C1 segment of cervical spinal cord (tissue), 14 donors: ENCODE data around the gene DAAM1.
A peak's percentile ranks its signal among the peaks of the same experiment; 100 is the strongest.

Experiments
- DNase-seq, 14 donors: peaks; one replicate each; lab custom pipeline; 2025; lab: John Stamatoyannopoulos, UW

The DAAM1 gene

DNA sequence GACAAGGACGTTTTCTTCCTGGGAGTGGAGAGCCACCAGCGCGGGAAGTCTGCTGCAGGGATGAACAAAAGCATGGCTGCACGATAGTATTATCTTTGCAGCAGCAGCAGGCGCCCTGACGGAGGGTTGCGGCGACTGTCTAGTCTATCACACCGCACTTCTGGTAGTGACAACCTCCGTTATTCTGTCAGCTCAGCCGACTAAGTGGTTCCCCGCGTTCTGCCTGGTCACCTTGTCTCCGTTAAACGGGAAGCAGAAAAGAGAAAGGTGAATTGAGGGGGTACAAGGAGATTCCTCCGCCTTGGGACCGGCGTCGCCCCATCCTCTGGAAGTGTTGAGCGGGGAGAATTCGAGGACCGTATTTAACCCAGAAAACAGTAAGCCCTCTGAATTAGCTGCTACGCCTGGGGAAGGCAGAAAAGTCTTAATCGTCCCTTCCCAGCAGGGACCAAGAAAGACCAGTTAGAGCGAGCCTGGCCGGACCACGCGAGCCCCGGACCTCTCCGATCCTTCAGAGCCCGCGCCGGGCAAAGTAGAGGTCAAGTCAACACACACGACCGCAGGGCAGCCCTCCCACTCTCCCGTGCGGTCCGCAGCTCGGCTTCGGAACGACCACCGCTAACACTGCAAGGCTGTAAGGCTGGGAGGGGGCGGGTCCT lies 536 bp upstream of the DAAM1 start:
- DNase-seq, result peak in 3 of 14 donors; percentile 36 to 73 (median 55)

DNA sequence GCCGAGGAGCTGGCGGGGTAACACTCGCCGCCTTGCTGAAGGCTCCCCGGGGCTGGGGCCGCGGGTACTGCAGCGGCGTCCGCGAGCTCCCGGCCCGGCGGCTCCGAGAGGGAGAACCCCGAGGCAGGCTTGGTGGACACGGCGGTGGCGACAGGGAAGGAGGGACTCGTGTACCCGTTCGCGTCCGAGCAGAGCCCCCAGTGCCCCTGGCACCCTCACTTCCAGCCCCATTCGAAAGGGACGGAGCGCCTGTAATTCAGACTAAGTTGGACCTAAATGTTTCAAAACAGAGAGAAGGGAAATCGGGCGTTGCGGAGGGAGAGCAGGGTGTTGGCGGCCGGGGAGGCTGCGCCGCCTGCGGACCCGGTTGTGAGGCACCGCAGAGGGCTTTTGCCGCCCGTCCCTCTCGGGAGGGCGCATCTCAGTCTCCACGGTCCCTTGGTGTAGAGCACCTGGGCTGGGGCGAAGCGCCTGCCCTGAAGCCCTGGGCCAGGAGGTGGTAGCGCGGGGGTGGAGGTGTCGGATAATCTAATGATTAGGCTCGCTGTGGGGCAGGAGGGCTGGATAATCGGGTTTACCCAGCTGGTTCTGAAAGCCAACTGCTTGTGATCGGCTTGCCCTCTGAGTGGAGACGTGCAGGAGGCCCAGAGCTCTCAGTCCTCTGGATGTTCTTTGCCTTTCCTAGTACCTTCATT lies 771 bp downstream of the DAAM1 start:
- peak in 11 of 14 donors; percentile 17 to 70 (median 50) for DNase-seq

DNA sequence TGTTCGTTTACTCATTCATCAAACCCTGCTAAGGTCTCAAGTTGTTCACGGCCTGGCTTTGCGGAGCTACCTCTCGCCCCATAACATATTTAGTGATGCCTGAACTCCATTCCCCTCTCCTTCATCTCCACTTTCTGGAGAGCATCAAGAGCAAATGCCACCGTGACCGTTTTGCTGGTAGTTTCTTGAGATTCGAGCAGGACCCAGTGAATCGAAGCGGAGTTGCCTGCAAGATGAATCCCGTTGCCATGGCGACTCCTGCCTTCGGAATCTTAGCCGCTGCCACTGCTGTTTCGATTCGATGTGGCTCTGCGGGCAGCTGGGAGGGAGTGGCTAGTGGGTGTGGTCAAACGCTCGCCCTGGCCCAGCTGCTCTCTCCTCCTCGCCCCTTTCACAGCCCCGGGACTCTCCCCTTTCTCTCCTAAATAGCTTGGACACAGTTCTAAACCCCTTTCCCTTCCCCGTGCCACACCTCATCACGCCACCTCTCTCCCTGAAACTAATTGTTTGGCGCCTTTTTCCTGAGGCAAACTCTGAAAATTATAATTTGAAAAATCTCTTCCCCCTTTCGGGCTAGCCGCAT lies 1.4 kb downstream of the DAAM1 start:
- DNase-seq, result peak in 12 of 14 donors; percentile 18 to 66 (median 48)

DNA sequence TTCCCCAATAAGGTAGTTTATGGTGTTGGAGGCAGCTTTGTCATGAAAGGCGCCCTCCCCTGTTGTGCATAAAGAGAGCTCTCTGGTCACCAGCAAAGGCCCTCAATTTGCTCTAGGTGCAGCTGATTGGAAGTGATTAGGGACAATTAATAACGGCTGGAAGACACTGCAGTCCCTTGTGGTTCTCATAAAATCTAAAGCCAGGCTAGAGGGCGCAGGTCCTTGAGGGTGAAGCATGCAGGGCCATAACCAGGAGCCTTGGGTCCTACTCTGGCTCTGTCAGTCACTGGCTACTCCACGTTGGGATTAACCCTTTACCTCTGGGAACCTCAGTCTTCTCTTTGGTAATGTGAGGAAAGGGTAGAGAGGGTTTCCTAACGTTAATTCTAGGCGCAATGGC lies 1.9 kb downstream of the DAAM1 start:
- DNase-seq, result peak in 1 of 14 donors; percentile 17

DNA sequence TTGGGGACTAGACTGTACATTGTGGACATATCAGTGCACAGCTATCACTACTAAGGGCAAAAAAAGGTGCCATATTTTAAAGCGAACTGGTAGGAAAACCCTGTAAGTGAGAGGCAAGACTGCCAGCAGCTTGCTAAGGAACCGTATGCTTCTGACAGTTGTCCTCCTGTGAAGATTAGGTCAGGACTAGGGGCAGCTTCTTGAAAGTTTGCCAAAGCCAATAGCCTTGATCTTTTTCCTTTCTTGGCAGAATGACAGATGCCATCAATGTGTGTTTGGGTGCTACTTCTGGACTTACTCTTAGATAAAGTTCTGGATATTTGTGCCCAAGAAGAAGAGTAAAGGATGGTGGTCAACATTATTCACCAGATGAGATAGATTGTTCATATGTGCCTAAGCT lies 7.4 kb downstream of the DAAM1 start:
- no peak for DNase-seq

DNA sequence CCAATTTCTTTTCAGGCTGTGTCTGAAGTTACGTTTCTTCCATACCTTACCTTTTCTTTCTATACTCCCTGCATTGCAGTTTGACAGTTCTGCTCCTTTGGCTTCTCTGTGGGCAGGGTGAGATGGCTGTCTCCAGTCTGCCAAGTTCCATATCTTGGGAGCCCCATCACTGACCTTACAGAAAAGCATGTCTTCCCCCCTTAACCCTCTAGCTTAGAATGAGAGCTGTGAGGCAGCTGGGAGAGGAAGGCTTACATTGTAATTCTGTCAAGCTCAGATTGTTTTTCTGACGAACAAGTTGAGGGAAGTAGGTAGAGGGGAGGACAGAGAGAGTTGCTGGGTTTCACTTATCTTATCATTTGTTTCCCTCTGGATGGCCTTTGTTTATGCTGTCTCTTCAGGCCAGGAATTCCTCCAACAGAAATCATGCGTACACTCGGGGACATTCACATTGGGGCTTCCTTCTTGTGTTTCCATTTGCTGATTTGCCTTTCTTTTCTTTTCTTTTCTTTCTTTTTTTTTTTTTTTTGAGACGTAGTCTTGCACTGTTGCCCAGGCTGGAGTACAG lies 9.3 kb downstream of the DAAM1 start:
- no peak for DNase-seq

DNA sequence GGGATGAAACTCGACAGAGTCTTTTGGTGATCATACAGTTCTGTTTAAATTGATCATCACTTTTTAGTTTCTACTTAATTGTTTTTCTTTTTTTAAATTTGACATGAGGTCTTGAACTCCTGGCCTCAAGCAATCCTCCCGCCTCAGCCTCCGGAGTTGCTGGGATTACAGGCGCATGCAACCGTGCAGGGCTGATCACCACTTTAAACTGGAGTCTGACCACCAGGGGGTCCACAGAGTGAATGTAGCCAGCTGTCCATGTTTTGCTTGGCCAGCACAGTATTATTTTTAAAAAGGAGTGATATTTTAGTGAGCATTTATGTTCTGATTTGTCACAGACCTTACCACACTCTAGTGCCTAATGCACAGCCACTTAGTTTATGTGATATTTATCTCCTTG lies 10.7 kb downstream of the DAAM1 start:
- DNase-seq, result no peak

DNA sequence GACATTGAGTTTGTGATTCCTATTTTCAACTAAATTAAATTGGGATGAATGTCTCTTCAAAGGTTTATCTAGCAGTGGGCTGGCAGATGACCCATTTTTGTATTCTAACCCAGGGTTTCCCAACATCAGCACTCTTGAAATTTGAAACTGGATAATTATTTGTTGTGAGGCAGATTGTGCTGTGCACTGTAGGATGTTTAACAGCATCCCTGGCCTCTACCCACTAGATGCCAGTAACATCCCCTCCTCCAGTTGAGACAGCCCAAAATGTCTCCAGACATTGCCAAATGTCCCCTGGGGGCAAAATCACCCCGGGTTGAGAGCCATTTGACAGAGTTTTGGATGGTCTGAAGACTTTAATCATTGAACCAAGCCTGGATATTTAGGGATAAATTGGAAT lies 11.1 kb downstream of the DAAM1 start:
- DNase-seq, result no peak

DNA sequence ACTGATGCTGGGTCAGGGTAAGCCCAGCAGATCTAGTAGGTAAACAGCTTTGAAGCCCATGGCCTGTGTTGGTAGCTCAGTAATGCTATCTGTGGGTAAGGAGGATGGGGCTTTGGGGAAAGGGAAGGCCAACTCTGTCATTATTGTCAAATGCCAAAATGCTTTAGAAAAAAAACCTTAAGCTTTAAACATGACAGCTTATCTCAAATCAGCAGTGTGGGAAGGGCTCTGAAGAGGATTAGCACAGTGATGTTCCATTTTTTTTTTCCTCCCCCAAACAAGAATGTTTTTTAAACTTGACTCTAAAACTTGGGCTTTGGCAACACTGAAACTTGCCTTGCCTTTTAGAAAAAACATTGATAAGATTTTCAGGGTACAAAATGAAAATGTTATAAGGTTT lies 11.7 kb downstream of the DAAM1 start:
- no peak for DNase-seq

DNA sequence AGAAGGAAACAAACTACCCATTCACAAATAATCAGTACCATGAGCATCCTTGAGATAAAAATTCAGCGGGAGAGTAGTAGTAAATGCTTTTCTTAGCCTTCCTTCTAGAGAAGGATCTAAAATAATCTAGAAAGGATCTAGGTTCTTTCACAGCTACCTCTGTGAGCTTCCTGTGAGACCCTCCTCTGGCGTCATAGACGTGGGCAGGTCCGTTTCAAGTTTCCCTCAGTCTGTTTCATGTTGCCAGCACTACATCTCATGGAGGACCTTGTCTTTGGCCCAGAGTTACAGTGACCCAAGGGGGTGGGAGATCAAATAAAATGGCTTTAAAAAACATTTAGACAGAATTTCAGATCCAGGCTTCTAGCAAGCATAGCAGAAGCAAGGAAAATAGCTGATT lies 13.6 kb downstream of the DAAM1 start:
- no peak for DNase-seq

DNA sequence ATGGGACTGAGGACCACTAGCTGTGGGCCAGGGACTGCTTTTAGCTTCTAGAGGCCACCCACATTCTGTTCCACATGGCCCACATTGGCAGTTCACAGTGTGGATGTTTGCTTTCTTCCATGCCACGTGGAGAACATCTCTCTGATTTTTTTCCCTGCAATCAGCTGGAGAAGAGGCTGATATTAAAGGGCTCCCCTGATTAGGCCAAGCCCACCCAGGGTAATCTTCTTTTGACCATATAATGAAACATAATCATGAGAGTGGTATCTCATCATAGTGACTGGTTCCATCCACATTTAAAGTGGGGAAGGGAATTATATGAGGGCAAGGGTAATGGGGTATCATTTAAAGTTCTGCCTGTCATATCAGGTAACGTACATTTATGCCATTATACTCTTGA lies 15.8 kb downstream of the DAAM1 start:
- DNase-seq, result no peak

DNA sequence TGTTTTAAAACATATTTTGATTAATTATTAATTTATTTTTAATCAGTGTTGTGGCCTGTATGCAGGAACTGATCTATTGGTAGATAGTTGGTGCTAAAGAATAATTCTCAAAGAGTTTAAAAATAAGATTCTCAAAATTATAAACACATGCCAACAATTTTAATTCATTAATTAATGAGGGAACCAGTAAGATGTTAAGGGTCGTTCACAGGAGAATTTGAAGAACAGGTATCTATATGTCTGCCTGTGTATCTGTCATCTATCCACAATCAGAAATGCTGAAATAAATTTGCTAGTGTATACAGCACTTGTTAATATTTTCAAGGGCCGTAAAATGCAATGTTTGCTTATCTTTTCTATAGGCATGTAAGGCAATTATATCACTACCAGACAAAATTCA lies 18.4 kb downstream of the DAAM1 start:
- no peak for DNase-seq

DNA sequence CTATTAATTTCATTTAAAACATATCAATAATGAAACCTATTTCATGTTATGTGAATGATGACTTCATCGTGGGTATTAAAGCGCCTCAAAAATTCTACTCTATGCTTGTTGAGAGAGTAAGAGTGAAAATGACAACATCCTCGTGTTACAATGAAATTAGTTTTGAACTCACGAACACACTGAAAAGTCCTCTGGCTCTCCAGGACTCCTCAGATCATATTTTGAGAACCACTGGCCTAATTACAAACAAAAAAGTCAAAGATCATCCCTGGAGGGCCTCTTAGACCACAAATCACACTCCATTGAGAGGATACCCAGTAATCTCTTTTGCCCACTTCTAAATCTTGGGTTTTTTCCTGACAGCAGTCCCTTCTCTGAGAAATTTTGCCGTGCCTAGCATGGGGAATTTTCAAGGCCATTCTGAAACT lies 19.1 kb downstream of the DAAM1 start:
- no peak for DNase-seq

DNA sequence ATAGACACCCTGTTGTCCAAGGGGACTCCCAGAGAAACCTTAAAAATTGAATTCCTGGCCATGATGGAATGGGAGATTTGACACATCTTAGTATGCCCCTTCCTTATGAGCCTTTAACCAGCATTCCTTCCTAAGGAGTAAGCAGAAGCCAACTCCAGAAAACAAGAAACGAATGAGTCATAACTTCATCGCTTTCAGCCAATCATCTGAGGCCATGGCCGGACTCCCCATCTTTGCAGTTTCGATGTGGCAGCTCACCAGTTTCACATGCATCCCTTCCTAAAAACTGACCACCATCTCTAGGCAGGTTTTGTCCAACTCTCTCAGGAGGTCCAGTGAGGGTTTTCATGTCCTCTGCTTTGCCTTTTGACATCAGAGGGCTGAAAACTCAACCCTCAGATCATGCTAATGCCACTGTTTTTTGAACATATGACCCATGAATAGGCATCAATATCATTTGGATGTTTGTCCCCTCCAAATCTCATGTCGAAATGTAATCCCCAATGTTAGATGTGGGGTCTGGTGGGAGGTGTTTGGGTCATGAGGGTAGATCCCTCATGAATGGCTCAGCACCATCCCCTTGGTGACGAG lies 19.9 kb downstream of the DAAM1 start:
- DNase-seq, result no peak

DNA sequence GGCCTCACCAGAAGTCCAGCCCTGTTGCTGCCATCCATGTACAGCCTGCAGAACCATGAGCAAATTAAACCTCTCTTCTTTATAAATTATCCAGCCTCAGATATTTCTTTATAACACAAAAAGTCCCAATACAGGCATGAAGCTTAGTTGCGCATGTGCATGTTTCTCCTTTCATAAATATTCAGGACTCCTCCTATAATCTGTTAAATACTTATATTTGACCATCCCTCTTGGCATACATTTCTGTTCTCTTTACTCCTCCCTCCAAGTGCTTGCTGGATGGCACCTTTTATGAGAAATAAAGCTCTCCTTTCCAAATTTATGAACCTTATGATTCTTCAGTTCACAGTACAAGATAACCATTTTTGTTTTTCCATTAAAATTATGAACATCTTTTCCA lies 20.5 kb downstream of the DAAM1 start:
- no peak for DNase-seq

DNA sequence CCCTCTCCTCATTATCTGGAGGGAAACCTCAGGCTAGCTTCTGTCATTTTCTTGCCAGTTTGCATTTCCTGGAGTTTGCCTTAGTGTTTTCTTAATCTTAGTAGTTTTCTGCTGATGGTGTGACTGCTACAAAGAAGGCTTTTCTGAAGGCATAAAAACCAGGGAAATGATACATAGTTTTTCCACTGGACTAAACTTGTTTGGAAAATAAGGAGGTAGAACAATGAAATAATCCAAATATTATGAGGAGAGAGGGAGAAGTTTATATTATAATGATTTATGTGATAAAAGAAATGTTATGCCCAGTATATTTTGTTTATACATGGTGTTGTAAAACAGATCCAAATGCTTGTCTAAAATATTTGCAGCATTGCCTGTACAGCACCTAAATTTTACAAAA lies 22.2 kb downstream of the DAAM1 start:
- DNase-seq, result no peak

DNA sequence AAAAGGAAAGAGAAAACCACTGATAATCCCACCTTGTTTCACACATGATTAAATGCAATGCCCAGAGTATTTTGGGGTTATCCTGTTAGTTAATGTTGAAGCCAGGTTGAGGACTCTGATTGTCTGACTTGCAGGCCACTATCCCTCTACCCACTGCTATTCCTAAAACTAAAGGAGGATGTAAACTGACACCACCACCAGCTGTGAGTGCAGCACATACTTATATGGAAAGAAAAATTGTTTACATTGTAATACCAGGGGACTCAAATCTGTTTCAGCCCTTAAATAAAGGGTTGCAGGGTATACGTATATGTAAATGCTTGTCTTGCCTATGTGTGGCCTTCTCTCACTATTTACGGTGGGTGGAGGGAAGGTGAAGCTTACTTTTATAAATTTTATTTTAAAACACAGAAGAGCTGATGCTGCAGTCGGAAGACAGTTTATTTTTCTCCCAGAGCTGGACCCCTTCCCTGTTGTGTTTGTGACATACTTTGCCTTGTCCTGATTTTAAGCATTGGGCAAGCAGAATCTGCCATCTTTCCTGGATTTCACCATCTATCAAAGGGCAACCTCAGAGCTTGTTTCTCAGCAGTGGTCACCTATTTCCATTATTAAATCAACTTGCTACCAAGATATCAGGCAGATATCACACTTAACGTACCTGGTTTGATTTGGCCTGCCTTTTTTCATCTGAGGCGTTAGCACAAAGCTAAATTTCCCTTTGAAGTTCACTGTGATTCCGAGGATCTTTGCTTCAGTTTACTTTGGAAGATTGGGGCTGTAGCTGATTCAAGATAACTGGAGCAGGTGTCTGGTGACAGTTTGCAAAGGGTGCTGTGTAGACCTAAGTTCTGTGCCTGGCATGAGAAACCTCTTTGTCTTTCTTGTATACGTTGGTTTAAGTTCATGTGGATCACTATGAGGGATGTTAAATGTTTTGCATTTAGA lies 25.2 kb downstream of the DAAM1 start:
- no peak for DNase-seq

DNA sequence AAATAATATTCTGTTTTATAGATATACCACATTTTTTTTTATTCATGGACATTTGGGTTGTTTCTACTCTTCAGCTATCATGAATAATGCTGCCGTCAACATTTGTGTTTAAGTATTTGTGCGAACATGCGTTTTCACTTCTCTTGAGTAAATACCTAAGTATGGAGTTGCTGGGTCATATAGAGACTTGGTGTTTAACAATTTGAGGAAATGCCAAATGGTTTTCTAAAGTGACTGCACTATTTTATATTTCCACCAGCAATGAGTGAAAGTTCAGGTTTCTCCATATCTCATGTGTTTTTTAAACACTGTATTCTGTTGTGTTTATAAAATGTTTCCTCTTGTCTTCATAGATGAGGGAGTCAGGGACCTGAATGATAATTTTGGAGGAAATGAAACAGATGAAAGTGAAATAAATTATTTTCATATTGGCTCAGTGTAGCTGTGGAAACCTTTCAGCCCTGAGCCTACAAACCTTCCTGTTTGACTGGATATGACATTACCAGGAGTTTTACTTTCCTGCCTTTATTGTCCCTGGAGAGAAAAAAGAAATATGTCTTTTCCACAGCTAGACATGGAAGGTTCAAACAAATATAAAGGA lies 26.3 kb downstream of the DAAM1 start:
- DNase-seq, result no peak

DNA sequence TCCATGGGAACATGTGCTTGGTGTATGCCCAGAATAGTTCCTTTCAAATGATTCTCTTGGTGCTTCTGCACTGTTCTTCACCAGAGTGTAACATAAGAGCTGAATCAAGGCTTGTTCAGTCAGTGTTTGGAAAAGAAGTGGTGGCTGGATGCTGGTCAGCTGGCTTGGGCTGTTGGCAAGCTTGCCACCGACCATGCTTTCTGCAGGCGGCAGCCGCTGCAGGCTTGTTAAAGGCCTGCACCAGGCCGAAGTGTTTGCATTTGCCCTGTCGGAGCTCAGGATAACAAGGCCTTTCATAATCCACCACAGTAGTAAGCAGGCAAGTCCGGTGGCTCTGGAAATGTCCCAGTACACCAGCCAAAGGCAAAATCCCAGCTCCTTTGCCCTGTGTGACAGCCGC lies 26.9 kb downstream of the DAAM1 start:
- peak; percentile 5 to 85 (median 59) for DNase-seq

DNA sequence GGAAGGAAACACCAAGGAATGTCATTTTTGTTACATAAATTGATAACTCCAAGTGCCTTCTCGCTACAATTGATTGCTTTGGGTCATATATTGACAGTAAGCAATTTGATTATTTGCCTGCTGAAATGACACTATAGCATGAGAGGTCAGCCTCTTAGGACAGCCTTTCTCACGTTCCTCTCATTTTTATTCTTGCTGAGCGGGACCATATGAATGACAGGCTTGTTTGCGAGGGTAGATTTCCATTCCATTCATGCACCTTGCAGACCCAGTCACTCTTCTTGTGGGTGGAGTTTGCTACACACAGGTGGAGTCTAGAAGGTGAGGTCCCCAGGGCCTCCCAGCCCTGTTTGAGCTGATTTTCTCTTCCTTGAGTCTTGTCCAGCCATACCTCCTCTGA lies 27.3 kb downstream of the DAAM1 start:
- no peak for DNase-seq

DNA sequence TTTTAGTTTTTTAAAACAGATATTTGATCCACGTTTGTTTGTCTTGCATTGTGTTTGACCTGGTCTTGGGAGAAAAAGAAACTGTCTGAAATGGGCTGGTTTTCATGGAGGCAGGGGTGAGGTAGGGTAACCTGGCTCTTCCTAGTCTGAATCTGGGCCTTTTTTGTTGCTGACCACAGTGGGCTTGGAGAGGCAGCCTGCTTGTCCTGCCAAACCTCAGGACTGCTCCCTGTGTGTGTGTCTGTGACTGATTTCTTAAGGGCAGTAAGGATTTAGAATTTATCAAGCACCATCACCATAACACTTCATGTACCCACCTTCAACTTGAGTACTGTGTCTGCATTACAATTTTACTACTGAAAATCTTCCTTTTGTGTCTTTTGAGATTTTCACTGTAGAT lies 28.5 kb downstream of the DAAM1 start:
- no peak for DNase-seq
